DMS53 (cell line): Measurements from ENCODE around the gene MMP14.
"Not testable (repeated sequence)": the region's sequence is repeated elsewhere in the genome, so short reads cannot be mapped to it uniquely, and the experiment has no call there.

ENCODE experiments used
- DNase-seq: peaks from one replicate; lab custom pipeline; 2025; lab: John Stamatoyannopoulos, UW

Gene MMP14

DNA sequence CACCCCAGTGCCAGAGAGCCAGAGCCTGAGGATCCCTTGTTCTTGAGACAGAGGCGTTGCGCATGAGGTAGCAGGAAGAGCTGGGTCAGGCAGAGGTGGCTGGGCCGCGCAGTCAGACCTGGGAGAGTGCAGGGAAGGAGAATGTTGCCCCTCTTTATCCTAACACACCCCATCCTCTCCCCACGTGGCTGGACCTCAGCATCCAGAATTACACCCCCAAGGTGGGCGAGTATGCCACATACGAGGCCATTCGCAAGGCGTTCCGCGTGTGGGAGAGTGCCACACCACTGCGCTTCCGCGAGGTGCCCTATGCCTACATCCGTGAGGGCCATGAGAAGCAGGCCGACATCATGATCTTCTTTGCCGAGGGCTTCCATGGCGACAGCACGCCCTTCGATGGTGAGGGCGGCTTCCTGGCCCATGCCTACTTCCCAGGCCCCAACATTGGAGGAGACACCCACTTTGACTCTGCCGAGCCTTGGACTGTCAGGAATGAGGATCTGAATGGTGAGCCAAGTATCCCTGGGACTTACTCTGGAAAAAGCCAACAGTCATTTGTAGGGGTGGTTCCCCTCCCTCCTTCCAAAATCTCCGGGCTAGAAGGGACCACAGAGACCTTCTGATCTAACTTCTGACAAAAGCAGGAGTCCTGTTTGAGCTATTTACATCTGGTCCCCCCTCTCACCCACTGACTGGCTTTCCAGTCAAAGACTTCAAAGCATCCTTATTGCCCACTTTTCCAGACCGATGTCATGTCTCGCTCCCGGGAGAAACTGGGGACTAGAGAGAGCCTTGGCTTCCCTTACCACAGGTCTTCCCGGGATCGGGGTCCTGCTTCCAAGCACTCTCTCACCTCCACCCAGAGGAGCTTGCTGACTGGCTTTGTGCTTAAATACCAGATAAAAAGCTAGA is 6.1 kb downstream of the MMP14 start:
- DNase-seq: no peak

DNA sequence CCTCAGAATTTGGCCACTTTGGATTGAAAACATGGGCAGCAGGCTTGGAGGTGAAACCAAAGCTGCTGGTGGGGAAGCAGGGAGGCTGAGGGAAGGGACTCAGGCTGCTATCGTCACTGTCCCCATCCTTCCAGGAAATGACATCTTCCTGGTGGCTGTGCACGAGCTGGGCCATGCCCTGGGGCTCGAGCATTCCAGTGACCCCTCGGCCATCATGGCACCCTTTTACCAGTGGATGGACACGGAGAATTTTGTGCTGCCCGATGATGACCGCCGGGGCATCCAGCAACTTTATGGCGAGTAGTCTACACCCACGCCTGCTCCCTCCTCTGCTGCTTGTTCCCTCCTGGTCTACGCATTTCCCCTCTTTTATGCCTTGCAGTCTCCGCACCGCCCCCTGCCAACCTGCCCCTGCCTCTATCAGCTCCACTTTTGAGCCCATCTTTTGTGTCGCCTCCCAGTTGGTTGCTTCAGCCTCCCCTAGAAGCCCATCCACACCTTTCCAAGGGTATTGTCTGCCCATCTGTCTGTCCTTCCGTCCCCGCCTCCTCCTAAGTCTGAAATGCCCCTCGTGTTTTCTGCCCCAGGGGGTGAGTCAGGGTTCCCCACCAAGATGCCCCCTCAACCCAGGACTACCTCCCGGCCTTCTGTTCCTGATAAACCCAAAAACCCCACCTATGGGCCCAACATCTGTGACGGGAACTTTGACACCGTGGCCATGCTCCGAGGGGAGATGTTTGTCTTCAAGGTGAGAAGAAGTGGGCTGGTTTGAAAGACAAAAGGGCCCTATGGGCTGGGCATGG is 6.9 kb downstream of the MMP14 start:
- DNase-seq: no peak

DNA sequence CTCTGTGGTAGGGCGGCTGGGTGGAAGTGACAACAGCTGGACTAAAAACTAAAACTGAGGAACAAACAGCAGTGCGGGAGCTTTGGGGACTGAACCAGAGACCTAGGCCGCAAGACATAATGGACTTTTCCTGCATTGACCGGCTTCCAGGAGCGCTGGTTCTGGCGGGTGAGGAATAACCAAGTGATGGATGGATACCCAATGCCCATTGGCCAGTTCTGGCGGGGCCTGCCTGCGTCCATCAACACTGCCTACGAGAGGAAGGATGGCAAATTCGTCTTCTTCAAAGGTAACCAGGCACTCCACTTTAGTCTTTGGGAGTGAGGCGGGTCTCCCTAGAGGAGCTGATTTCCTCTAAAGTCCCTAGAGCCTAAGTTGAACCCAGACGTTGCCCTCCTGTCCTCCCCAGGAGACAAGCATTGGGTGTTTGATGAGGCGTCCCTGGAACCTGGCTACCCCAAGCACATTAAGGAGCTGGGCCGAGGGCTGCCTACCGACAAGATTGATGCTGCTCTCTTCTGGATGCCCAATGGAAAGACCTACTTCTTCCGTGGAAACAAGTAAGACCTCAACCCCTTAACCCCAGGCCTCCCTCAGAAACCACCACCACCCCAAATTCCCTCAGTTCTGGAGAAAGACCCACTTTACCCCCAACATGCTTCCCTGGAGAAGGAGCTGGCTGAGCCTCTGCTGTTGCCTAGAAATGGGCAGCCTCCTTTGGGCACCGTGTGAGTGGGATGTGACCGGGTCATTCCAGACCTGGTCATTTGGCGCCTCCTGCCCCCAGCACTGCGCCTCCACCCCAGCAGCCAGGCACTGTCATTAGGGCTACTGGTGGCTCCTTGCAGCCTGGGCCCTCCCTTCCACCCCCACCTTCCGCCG is 8.1 kb downstream of the MMP14 start:
- DNase-seq: no peak

DNA sequence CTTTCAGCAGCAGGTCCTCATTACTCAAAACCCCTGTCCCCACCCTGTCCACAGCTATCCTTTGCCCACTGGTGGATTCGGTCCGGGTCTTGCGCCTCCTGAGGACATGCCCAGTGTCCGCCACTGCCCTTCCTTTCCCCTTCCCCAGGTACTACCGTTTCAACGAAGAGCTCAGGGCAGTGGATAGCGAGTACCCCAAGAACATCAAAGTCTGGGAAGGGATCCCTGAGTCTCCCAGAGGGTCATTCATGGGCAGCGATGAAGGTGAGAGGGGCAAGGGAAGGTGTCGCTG is 8.7 kb downstream of the MMP14 start:
- no peak for DNase-seq

DNA sequence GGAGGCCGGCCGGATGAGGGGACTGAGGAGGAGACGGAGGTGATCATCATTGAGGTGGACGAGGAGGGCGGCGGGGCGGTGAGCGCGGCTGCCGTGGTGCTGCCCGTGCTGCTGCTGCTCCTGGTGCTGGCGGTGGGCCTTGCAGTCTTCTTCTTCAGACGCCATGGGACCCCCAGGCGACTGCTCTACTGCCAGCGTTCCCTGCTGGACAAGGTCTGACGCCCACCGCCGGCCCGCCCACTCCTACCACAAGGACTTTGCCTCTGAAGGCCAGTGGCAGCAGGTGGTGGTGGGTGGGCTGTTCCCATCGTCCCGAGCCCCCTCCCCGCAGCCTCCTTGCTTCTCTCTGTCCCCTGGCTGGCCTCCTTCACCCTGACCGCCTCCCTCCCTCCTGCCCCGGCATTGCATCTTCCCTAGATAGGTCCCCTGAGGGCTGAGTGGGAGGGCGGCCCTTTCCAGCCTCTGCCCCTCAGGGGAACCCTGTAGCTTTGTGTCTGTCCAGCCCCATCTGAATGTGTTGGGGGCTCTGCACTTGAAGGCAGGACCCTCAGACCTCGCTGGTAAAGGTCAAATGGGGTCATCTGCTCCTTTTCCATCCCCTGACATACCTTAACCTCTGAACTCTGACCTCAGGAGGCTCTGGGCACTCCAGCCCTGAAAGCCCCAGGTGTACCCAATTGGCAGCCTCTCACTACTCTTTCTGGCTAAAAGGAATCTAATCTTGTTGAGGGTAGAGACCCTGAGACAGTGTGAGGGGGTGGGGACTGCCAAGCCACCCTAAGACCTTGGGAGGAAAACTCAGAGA is 9.6 kb downstream of the MMP14 start:
- no peak for DNase-seq

DNA sequence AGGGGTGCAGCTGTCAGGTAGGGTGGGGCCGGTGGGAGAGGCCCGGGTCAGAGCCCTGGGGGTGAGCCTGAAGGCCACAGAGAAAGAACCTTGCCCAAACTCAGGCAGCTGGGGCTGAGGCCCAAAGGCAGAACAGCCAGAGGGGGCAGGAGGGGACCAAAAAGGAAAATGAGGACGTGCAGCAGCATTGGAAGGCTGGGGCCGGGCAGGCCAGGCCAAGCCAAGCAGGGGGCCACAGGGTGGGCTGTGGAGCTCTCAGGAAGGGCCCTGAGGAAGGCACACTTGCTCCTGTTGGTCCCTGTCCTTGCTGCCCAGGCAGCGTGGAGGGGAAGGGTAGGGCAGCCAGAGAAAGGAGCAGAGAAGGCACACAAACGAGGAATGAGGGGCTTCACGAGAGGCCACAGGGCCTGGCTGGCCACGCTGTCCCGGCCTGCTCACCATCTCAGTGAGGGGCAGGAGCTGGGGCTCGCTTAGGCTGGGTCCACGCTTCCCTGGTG is 10.5 kb downstream of the MMP14 start:
- no peak for DNase-seq

DNA sequence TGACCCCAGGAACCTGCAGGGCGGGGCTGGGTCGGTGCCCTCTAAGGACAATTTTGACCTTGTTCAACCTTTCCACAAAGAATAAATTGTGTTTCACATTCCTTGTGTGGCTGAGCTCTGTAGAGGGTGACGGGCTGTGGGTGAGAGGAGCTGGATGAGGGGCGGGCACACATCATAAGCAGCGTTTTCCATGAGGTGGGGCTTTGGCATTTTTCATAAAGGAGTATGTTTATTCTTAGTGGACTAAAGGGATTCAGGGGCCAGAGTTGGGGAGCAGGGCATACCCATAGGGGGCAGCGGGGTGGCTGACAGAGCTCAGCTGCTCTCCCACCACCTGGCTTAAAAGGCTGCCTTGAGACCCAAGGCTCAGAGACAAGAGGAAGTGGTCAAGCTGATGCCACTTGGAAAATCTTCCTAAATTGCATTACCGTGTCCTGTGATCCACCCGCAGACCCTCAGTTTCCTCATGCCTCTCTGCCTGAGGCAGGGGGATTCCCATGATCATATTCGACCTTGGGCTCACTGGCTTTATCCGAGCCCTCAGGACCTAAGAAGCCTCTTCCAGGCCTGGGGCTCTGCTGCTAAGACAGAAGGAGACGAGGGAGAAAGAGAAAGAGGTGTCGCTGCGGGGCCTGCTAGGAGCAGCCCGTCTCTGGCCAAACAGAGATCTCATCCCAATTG is 11.4 kb downstream of the MMP14 start:
- DNase-seq: no peak

DNA sequence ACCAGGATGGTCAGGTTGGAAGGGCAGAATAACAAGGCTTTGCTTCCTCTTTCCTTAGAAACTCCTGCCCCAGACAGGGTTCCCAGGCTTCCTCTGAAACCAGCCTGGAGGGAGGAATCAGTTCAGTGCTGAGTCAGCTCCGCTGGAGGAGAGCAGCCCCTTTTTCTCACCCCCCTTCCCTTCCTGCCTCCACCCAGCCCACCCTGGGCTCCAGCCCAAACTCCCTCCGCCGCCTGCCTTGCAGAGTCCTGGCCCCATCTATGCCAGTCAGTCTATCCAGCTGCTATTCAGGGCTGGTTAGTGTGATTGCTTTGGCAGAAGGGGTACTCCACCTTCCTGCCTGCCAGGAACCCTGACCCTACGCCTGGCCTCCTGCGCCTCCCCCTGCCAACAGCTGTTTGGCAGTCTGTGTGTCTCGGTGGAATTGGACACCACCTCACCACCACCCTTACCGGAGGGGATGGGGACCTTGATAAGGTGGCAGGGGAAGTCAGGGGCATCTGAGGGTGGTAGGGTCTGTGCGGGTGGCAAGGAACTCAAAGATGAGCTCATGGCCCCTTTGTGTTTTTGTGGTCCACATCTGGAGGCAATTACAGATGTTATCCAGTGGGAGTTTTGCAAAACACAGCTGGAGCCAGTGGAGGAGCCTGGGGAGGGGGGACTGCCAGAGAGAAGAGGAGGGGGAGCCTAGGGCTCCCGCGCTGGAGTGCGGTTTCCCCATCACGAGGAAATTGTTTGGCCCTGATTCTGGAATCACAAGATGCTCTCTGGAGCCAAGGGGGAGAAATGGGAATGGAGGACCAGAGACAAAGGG is 12.2 kb downstream of the MMP14 start:
- no peak for DNase-seq

DNA sequence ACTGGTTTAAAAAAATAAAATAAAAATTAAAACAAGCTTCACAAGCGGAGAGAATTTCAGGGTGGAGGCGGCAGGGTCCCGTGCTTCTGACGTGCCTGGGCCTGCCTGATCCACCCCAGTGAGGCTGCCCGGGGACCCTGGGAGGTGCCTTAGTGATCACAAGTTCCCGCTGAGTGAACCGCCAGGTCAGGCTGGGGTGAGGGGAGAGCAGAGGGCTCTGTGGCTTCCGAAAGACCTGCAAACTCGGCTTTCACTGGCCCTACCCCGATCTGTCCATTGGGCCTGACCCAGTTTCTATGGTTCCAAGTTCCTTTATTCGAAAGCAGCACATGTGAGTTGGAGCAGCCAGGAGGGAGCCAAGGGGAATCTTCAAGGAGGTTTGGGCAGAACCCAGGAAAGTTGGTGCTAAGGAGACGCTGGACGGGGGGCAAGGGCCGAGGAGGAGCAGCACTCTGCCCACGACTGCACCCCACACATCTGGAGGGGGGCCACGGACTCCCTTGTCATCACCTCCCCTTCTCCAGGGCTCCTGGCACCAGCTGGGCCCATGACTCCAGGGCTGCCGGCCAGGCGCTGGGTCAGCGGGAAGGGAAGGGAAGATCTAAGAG is 12.9 kb downstream of the MMP14 start:
- DNase-seq: no peak

DNA sequence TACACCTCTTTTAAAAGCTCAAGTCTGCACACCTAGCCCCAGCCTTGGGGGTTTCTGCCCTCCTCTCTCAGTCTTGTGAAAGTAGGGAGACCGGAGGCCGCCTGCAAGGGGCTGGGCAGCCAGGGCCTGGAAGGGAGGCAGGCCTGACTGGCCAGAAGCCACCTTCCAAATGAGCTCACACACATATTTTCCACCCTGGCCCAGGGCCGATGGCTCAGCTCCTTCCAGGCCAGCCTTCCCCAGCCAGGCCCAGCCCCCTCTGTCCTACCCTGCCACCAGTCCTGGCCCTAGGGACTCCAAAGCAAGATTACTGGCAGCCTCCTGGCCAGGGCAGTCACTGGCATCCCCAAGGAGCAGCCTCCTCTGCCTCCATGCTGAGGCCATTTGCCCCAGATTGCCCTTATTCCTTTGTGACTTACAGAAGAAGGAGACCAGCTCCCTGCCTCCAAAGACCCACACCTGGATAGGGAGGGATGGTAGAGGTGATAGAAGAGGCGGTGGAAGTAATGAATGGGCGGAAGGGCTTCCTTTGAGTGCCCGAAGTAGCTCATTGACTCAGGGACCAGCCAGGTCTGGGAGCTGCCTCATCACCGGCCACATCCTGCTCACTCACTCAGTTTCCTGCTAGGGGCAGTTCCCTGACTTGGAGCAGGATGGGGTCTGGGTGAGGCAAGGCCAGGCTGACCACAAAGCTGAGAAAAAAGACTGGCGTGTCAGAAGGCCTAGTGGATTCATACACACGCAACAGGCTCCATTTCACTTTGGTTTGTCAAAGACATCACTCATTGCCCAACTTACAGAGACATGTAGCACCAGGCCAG is 14.8 kb downstream of the MMP14 start:
- DNase-seq: no peak

DNA sequence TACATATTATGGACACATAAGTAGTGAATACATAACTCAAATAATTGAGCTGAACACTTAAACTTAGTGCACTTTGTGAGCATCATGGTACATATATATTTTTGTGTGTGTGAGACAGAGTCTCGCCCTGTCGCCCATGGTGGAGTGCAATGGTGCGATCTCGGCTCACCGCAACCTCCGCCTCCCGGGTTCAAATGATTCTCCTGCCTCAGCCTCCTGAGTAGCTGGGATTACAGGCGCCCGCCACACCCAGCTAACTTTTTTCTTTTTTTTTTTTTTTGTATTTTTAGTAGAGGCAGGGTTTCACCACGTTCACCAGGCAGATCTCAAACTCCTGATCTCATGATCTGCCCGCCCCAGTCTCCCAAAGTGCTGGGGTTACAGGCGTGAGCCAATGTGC is 15.8 kb downstream of the MMP14 start:
- not testable (repeated sequence) for DNase-seq

DNA sequence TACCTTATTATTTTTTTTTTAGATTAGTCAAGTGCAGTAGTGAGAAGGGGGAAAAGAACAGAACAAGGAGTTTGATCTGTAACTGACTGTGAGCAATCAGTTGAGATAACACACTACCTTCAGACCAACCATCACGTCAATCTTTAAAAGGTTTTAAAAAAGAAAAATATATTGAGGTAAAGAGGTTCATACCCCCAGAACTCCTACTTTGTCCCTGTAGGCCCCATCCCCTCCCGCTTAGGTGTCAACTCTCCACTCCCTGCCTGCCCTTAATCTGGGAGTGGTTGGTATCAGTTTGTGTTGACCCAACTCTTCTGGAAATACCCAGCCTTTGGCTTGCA is 16.2 kb downstream of the MMP14 start:
- DNase-seq: no peak

DNA sequence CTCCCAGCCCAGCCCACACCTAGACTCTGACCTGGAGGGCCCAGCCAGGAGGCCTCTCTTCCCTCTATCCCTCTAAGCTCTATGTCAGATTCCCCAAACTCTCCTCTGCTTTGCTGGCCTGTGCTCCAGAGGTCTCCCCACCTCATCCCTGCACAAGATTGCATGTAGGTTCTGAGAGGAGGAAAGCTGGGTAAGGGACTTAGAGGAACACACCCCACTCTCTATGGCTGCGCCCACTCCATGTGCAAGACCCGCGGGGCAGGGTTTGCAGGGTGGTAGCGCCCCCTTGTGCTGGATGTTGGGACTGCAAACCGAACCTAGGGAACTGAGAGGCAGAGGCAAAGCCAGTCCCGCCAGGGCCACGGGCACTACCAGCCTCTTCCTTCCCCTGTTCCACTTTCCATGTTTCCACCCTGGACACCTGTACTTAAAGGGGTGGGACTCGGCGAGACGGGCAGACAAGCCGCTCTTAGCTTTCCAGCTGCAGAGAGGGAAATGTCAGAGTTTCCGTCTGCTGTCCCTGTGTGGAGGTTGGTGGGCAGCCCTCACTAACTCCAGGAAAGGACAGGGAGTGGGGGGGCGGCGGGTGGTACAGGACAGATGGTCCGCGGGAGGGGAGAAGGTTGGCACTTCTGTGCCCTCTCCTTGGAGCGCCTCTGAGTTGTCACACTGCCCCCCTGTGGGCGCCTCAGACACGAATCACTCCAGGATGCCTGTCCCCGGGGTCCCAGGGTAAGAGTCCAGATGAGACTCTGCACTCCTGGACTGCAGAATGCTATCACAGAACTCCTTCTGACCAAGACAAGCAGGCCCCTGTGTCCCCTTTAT is 16.8 kb downstream of the MMP14 start:
- DNase-seq: peak; percentile 86

DNA sequence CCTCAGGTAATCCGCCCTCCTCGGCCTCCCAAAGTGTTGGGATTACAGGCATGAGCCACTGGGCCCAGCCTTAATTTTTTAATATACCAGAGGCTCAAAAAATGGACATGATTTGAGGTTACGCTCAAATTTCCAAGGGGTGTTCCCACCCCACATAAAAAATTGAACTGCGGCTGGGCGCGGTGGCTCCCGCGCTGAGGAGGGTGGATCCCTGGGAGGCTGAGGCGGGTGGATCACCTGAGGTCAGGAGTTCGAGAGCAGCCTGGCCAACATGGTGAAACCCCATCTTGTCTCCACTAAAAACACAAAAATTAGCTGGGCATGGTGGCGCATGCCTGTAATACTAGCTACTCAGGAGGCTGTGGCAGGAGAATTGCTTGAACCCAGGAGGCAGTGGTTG is 17.9 kb downstream of the MMP14 start:
- not testable (repeated sequence) for DNase-seq

DNA sequence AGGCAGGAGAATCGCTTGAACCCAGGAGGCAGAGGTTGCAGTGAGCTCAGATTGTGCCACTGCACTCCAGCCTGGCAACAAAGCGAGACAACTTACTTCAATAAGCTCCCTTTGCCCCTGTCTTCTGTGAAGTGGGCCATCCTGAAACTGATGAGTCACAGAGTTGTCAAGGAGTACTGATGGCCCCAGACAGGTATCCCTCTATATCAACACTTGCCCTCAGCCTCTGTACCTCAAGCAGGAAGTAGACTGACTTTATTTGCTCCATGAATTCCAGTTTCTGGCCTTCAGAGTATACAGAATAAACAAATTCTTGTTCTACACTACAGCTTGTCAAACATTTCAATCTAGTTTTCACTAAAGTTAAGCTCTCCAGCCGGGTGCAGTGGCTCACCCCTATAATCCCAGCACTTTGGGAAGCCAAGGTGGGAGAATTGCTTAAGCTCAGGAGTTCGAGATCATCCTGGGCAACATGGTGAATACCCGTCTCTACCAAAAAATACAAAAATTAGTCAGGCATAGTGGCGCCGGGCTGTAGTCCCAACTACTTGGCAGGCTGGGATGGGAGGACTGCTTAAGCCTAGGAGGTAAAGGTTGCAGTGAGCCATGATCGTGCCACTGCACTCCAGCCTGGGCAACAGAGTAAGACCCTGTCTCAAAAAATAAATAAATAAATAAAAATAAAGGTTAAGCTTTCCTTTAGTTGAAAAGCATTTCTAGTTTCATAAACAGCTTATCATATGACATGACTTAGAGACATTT is 18.8 kb downstream of the MMP14 start:
- DNase-seq: peak; percentile 92

DNA sequence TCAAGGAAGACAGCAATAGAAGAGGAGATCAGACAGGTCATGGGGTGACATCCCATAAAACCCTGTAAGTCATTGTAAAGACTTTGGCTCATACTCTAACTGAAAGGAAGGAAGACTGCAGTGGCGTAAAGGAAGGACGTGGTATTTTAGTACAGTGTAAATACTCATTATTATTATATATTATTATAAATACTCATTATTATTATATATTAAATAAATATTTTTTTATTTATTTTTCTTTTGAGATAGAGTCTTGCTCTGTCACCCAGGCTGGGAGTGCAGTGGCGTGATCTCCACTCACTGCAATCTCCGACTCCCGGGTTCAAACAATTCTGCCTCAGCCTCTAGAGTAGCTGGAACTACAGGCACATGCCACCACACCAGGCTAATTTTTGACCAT is 20.0 kb downstream of the MMP14 start:
- no peak for DNase-seq

DNA sequence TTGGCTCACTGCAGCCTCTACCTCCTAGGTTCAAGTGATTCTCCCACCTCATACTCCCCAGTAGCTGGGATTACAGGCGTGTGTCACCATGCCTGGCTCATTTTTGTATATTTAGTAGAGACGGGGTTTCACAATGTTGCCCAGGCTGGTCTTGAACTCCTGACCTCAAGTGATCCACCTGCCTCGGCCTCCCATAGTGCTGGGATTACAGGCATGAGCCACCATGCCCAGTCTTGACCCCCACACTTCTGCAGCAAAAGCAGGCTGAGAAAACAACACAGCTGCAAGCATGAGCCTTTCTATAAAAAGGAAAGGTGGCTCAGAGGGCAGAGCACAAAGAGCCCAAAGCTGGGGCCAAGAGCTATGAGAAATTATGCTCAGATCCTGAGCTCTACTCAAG is 24.0 kb downstream of the MMP14 start:
- not testable (repeated sequence) for DNase-seq
